GM12892 (cell line): Measurements from ENCODE around the gene SAMD4A.
"Not testable (repeated sequence)": the region's sequence is repeated elsewhere in the genome, so short reads cannot be mapped to it uniquely, and the experiment has no call there.

ENCODE experiments used
- POLR2A ChIP-seq: IDR thresholded peaks from 2 replicates; pipeline ENCODE4 v1.6.1; 2011; ENCODE audit warnings: low read depth, low read length, control low read depth
- POLR2AphosphoS5 ChIP-seq: IDR thresholded peaks from 2 replicates; pipeline ENCODE4 v1.6.1; 2011; ENCODE audit warnings: low read depth, low read length, control low read depth

DNA sequence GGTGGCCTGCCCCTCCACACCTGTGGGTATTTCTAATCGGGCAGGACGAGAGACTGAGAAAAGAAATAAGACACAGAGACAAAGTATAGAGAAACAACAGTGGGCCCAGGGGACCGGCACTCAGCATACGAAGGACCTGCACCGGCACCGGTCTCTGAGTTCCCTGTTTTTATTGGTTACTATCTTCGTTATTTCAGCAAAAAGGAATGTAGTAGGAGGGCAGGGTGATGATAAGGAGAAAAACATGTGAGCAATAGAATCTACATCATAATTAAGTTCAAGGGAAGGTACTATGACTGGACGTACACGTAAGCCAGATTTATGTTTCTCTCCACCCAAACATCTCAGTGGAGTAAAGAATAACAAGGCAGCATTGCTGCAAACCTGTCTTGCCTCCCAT lies 185.7 kb downstream of the SAMD4A start:
- not testable (repeated sequence) for TF ChIP-seq POLR2A, POLR2AphosphoS5
